Measurements from ENCODE around the gene GREB1L. TPM values are rescaled to one million over a fixed set of nuclear protein-coding genes. Genes with fewer than 3 reads are reported as not detected.

The GREB1L gene
- total RNA-seq, 2 donors from 2014 or later, result 0.52 to 3.0 TPM

DNA sequence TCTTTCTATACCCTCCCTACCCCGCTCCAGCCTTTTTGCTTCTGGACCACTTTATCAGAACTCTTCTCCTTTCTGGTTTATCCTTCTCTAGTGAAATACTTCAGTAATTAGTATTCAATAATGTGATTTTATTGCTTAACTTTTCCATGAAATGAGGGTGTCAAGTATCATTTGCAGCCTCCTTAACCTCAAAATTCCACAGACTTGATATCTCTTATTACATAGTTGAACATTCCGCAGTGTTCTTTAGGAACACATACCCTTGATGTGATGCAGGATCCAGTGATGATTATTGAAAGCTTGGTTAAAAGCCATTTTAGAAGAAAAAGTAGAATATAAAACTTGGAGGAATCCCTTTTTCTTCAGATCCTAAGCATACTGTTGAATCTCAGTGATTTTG lies 94.8 kb downstream of the GREB1L start:
- no peak for ATAC-seq
- H3K27me3 ChIP-seq, result no peaks in the 10 kb centered on the region
- DNase-seq, result no peak
- peaks cover 5% of the 10 kb centered on the region for H3K4me1 ChIP-seq
- intact Hi-C loops (cut with DNase I), result no loop called here
- no peak for TF ChIP-seq POLR2A (IDR thresholded peaks at IDR 0.05)
- TF ChIP-seq, protein P1, sequence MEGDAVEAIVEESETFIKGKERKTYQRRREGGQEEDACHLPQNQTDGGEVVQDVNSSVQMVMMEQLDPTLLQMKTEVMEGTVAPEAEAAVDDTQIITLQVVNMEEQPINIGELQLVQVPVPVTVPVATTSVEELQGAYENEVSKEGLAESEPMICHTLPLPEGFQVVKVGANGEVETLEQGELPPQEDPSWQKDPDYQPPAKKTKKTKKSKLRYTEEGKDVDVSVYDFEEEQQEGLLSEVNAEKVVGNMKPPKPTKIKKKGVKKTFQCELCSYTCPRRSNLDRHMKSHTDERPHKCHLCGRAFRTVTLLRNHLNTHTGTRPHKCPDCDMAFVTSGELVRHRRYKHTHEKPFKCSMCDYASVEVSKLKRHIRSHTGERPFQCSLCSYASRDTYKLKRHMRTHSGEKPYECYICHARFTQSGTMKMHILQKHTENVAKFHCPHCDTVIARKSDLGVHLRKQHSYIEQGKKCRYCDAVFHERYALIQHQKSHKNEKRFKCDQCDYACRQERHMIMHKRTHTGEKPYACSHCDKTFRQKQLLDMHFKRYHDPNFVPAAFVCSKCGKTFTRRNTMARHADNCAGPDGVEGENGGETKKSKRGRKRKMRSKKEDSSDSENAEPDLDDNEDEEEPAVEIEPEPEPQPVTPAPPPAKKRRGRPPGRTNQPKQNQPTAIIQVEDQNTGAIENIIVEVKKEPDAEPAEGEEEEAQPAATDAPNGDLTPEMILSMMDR (IDR thresholded peaks at IDR 0.05), result no peak
- H3K27ac ChIP-seq, result no peak overlapping the region
- H3K9me3 ChIP-seq, result no peaks in the 10 kb centered on the region
- no peak overlapping the region for H3K4me3 ChIP-seq
- no peaks in the 10 kb centered on the region for H3K36me3 ChIP-seq (replicated peaks in 1 of 2; ENCODE audit: insufficient read depth in 1 of 2, low read depth in 2 of 2)
- WGBS, 2 donors, result 95 to 98% methylated on average over 2 of the region's 2 CpGs

DNA sequence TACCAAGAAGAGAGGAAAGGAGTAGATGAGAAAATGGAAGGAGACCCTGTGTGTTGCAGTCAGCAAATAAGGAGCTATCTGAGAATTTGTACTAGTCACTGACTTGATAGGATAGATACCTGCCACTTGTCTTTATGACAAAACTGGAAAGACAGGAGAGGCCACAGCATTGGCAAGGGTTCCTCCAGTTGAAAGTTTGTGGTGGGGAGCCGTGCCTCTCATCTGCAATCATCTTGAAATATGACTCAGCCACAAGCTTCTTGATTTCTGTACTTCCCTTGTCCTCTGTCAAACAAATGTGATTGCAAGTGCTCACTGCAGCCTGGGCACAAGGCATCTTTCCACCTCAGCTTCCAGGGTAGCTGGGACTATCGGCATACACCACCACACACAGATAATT lies 99.1 kb downstream of the GREB1L start:
- no peaks in the 10 kb centered on the region for H3K9me3 ChIP-seq
- intact Hi-C loops (cut with DNase I), result no loop called here
- no peak overlapping the region for H3K4me3 ChIP-seq
- ATAC-seq (no peak), DNase-seq (no peak)
- H3K4me1 ChIP-seq, result peaks cover 2% of the 10 kb centered on the region
- 71 to 80% methylated on average over 2 of the region's 2 CpGs for WGBS, 2 donors
- no peaks in the 10 kb centered on the region for H3K27me3 ChIP-seq
- TF ChIP-seq, protein P1 (IDR thresholded peaks at IDR 0.05), result no peak
- no peak for TF ChIP-seq POLR2A (IDR thresholded peaks at IDR 0.05)
- no peaks in the 10 kb centered on the region for H3K36me3 ChIP-seq (replicated peaks in 1 of 2; ENCODE audit: insufficient read depth in 1 of 2, low read depth in 2 of 2)
- no peak overlapping the region for H3K27ac ChIP-seq

DNA sequence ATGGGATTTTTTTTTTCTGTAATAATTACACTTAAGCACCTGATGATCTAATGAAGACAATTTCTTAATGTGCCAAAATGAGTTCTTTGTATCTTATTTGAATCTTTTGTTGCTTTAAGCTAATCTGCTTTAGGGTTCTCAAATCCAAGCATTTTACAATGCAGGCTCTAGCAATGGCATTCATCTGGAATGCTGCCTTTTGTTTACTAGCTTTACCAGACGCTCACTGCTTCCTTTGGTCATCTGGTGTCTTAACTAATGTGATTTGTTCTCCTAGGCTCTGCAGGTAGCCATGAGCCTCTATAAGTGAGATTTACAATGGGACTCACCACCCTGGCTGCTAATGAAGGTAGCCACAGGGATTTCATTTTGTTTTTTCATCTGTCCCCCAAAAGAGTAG lies 100.3 kb downstream of the GREB1L start:
- Histone ChIP-seq H3K27me3 (no peaks in the 10 kb centered on the region), H3K9me3 (no peaks in the 10 kb centered on the region), H3K27ac (no peak overlapping the region), H3K4me1 (no peaks in the 10 kb centered on the region), H3K36me3 (replicated peaks in 1 of 2; ENCODE audit: insufficient read depth in 1 of 2, low read depth in 2 of 2) (no peaks in the 10 kb centered on the region), H3K4me3 (no peak overlapping the region)
- ATAC-seq, result no peak
- intact Hi-C loops (cut with DNase I), result no loop called here
- 52 to 80% methylated on average over 1 of the region's 1 CpG for WGBS, 2 donors
- TF ChIP-seq POLR2A (IDR thresholded peaks at IDR 0.05), result no peak
- DNase-seq, result no peak

DNA sequence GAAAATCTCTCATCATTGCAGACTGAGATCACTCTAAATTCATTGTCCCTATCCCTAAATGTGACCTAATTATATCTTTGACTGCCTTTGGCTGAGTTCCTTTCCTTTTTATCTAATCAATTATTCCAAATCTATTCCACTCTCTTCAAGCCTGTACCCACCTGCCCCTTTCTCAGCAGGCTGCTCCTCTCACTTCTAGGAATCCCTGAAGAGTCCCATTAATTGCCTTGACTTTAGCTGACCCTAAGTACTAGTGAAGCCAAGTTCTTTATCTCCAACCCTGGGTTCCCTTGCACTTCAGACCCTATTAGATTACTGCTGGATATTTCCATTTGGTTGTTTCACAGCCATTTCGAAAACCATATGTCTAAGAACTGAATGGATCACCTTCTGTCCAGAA lies 102.8 kb downstream of the GREB1L start:
- Histone ChIP-seq H3K4me3 (no peak overlapping the region), H3K27ac (no peak overlapping the region), H3K4me1 (no peaks in the 10 kb centered on the region), H3K9me3 (no peaks in the 10 kb centered on the region), H3K36me3 (replicated peaks in 1 of 2; ENCODE audit: insufficient read depth in 1 of 2, low read depth in 2 of 2) (no peaks in the 10 kb centered on the region), H3K27me3 (no peaks in the 10 kb centered on the region)
- no peak for ATAC-seq
- intact Hi-C loops (cut with DNase I), result no loop called here
- no peak for DNase-seq
- 61 to 82% methylated on average over 1 of the region's 1 CpG for WGBS, 2 donors
- TF ChIP-seq, protein P1 (IDR thresholded peaks at IDR 0.05), result no peak
- no peak for TF ChIP-seq POLR2A (IDR thresholded peaks at IDR 0.05)

DNA sequence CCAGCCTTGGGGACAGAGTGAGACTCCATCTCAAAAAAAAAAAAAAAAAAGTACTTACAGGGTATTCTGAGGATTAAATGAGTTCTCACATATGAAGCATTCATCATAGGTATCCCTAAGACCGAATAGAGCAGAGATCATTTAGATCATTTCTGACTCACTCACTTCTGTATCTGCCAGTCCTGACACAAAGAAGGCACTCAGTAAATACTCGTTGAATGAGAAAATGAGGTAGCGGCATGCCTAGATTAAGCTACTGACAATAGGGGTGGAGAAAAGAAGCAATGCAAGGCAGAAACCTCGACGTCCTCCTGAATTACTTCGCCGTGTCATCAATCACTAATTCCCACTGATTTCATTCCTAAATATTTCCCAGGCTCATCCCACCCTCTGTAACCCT lies 103.8 kb downstream of the GREB1L start:
- 46 to 47% methylated on average over 7 of the region's 7 CpGs for WGBS, 2 donors
- intact Hi-C loops (cut with DNase I), result no loop called here

More for the DNA sequence above, 103.8 kb downstream of the GREB1L start:
- Histone ChIP-seq H3K27ac (no peak overlapping the region), H3K4me1 (no peaks in the 10 kb centered on the region), H3K4me3 (no peak overlapping the region), H3K9me3 (no peaks in the 10 kb centered on the region), H3K27me3 (no peaks in the 10 kb centered on the region), H3K36me3 (replicated peaks in 1 of 2; ENCODE audit: insufficient read depth in 1 of 2, low read depth in 2 of 2) (no peaks in the 10 kb centered on the region)
- no peak for DNase-seq
- TF ChIP-seq, protein P1 (IDR thresholded peaks at IDR 0.05), result no peak
- no peak for TF ChIP-seq POLR2A (IDR thresholded peaks at IDR 0.05)
- no peak for ATAC-seq
